GM18526 (cell line): ENCODE data around the gene FOXL1.

Experiments
- POLR2A ChIP-seq: IDR thresholded peaks from 3 replicates; pipeline ENCODE4 v1.6.1; 2011; ENCODE audit not compliant: insufficient read length; ENCODE audit errors: extremely low read depth

The FOXL1 gene

GRCh38 chr16:86572041-86572521 lies 6.3 kb upstream of the FOXL1 start:
- TF ChIP-seq POLR2A, result no peak

DNA sequence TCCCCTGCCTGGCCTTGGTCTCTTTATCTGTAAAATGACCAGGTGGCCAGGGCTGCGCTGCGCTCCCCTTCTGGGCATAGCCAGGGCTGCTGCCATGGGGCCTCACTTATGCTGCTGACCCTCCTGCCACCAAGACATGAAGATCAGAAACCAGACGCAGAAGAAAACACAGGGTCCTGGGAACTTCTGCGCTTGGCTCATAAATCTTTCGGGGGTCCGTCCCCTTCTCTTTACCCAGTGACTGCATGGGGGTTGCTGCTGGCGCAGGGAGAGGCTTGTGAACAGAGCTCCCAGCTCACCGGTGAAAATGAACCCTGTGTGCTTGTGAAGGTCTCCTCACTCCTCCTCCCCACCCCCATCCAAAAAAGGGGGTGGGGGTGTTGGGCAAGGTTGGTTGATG lies 5.7 kb upstream of the FOXL1 start:
- no peak for TF ChIP-seq POLR2A

- no peak for TF ChIP-seq POLR2A
Measured at GRCh38 chr16:86573215-86573614, 5.1 kb upstream of the FOXL1 start.

GRCh38 chr16:86573646-86574508 lies 4.5 kb upstream of the FOXL1 start:
- no peak for TF ChIP-seq POLR2A

DNA sequence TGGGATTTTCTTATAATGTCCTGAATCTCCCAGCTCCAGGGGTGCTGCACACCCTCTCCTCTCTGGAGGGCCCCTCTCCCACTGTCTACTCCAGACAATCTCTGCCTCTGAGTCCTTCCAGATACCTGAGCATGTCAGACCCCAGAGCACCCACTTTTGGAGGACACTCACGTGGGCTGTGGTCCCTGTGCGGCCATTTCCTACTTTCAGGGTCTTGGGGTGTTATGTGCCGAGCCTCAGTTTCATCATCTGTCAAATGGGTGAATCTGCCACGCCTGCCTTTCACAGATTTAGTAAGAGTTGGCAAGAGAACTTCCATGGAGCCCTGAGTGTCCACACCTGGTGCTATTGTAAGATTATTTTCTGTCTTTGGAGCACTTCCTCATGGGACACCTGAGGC lies 3.7 kb upstream of the FOXL1 start:
- TF ChIP-seq POLR2A, result no peak

DNA sequence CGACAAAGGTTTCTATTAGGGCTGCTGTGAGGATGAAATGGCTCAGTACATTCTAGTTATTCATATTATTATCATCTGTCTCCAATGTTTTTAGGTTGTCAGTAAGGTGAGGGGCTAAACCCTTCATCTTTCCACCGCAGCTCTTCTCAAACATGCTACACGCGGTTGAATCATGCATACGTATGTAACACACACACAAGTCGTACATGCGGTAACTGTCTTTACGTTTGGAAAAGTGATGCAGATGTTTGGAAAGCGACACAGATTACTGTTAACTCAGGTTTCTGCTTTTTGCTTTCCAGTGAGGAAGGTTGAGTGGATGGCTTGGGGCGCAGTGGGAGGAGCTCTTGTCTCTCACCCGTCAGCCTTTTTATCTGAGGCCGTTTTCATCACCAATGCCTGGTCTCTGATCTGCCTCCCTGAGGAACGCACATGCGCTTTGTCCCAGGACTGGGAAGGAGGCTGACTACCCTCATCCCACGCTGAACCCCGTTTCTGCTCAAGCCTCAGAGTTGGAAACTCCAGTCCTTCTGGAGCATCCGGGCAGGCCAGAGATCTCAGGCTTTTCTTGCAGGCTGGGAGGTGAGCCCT lies 3.2 kb upstream of the FOXL1 start:
- no peak for TF ChIP-seq POLR2A

DNA sequence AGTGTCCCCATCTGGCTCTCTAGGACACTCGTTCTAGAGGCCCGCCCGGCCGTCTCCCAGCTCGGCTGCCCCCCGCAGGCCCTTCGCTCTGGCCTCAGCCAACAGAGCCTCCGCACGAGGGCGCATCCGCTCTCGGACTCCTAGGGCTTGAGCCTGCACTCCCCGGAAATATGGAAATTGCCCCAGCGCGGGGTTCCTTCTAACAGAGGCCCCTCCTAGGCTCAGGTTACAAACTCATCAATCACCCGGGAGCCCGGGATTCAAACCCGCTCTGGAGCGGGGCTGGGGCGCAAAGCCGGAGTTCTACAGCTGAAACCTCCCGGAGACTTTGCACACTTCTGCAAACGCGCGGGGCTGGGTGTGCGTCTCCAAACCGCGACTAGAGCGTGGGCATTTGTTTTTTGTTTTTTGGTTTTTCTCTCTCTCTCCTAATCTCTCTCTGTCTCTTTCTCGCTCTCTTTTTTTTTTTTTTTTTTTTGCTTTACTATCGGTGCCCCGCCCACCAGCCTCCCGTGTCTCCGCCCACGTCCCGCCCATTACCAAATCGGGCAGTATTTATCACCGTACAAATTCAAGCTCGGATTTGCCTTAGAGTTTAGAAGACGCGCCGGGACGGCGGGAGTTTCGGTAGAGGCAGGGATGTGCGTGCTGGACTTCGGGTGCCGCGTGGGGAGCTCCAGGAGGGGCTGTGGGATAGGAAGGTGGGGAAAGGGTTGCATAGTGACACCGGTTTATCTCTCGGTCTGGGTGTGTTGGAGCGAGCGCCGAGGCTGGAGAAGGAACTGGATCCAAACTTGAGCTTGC lies 2.4 kb upstream of the FOXL1 start:
- TF ChIP-seq POLR2A, result no peak

GRCh38 chr16:86576591-86577313 lies 1.6 kb upstream of the FOXL1 start:
- TF ChIP-seq POLR2A, result no peak

DNA sequence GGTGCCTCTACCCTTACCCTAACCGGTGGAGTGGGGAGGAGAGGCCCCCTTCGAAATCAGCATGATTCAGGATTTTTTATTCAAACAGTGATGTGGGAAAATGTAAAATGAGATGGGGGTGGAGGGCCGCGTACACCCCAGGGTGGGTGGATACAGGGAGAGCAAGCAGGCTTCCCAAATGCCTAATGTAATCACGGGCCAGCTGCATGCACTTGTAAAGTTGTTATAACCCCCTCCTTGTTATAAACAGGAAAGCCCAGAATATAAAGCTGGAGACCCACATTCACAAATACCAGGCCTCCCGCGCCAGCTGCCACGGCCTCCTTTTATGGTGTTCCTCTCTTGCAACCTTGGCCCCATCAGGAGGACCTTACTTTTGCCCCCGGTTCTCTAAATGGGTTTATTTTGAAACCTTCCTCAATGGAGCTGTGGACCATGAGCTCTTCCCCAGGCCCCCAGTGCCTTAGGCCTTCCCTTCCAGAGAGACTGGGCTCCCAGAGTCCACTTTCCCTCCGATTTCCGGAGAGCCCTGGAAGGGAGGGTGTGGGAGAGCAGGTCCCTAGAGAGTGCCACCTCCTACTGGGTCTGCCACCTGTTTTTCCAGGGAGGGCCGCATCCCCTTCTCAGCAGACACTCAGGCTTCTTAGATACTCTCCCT lies 906 bp upstream of the FOXL1 start:
- no peak for TF ChIP-seq POLR2A

DNA sequence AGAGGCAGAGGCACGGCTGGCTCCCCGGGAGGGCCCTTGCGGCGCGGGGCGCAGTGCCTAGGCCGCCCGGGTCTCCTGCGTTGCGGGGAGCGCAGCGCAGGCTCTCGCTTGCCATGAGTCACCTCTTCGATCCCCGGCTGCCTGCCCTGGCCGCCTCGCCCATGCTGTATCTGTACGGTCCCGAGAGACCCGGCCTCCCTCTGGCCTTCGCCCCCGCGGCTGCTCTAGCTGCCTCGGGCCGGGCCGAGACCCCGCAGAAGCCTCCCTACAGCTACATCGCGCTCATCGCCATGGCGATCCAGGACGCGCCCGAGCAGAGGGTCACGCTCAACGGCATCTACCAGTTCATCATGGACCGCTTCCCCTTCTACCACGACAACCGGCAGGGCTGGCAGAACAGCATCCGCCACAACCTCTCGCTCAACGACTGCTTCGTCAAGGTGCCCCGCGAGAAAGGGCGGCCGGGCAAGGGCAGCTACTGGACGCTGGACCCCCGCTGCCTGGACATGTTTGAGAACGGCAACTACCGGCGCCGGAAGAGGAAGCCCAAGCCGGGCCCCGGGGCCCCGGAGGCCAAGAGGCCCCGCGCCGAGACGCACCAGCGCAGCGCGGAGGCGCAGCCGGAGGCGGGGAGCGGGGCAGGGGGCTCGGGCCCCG lies 390 bp downstream of the FOXL1 start:
- TF ChIP-seq POLR2A, result no peak

GRCh38 chr16:86579268-86580062 lies 1.1 kb downstream of the FOXL1 start:
- no peak for TF ChIP-seq POLR2A

DNA sequence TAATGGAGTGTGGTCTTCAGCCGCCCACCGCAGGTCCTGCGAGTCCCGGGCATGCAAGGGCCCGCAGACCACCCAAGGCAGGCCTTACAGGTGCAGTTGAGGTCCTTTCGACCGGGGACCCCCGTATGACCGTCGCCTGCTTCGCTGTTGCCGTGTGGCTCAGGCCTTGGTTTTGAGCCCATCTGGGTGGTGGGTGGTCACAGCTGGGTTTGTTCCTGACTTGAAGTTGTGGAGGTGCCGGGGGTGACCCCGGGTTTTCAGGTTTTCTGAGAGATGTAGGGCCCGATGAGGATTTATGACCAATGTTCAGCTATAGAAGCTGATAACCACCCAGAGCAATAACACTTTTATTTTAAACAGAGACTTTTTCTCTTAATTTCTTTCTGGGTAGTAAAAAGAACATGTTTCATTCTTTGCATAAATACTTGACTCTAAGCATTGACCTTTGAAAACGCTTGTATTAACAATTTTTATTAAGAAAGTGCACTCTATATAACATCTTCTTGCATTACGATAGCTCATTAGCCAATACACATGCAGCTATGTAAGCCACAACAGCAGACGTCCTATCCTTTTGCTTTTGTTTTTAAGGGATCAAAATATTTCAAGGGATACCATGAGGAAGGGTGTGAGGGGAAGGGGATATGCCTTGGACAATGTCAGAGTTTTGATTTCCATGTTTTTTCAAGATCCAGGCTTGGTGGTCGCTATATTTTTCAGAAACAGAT lies 1.9 kb downstream of the FOXL1 start:
- TF ChIP-seq POLR2A, result no peak

- TF ChIP-seq POLR2A, result no peak
Measured at GRCh38 chr16:86580791-86581170, 2.4 kb downstream of the FOXL1 start.

- no peak for TF ChIP-seq POLR2A
Measured at GRCh38 chr16:86581458-86581857, 3.1 kb downstream of the FOXL1 start.
